Prostate gland (tissue), 2 donors: ENCODE results near the gene SLC4A3. TPM values are rescaled to one million over a fixed set of nuclear protein-coding genes. Genes with fewer than 3 reads are reported as not detected.

Source experiments
- DNase-seq: peaks from one replicate; pipeline ENCODE4 v3.0.0-alpha.2; 2019; ENCODE audit warnings: low spot score
- H3K27ac ChIP-seq, 2 donors: fragments of 200-600 bp; sonication (generic); 2 replicates each; pipeline ENCODE4 v1.5.1; 2017 to 2019
- H3K27me3 ChIP-seq: fragments of 200-600 bp; sonication (generic); replicated peaks from 2 replicates; pipeline ENCODE4 v1.5.1; 2019; ENCODE audit not compliant: insufficient read depth
- H3K36me3 ChIP-seq, 2 donors: fragments of 200-600 bp; sonication (generic); 1 replicate in 1 of 2; 2 replicates in 1 of 2; pipeline versions ENCODE4 v1.5.1 to v1.8.1; 2017 to 2019
- H3K4me1 ChIP-seq: fragments of 200-600 bp; sonication (generic); replicated peaks from 2 replicates; pipeline ENCODE4 v1.5.1; 2019
- H3K4me3 ChIP-seq, 2 donors: fragments of 200-600 bp; sonication (generic); 2 replicates each; pipeline ENCODE4 v1.5.1; 2017 to 2019
- H3K9me3 ChIP-seq: fragments of 200-600 bp; sonication (generic); 2 replicates; pipeline ENCODE4 v1.5.1; 2017
- CTCF ChIP-seq, 4 experiments: fragments of 200-600 bp in 2 of 4; fragments of 450-650 bp in 2 of 4; sonication (generic) in 2 of 4; IDR thresholded peaks; 1 replicate in 3 of 4; 2 replicates in 1 of 4; pipeline ENCODE4 v1.5.1; 2016 to 2019; ENCODE audit warnings: antibody characterized with exemption in 4 of 4, mild to moderate bottlenecking in 2 of 4, moderate library complexity in 2 of 4
- POLR2A ChIP-seq: fragments of 450-650 bp; IDR thresholded peaks from one replicate; pipeline ENCODE4 v1.6.1; 2016; ENCODE audit warnings: antibody characterized with exemption, mild to moderate bottlenecking
- POLR2AphosphoS5 ChIP-seq: sonication (generic); formaldehyde crosslinking; IDR thresholded peaks from one replicate; pipeline ENCODE4 v1.6.1; 2017; ENCODE audit warnings: antibody characterized with exemption
- WGBS: methylation state at CpG from one replicate; pipeline ENCODE4 v1.1.5; 2018; 5-methylcytosine and 5-hydroxymethylcytosine counted together
- intact Hi-C: fragments of 100-400 bp; cut with DNase I; formaldehyde crosslinking; loops from one replicate; pipeline ENCODE4 v1.14.2; 2022
- total RNA-seq, 2 donors: library from RNA; depleted of rRNA; stranded (reverse); fragments of >200 nt; gene quantifications; one replicate each; pipeline ENCODE4 v1.1.0, GENCODE V29; 2016

Gene SLC4A3
- total RNA-seq, 2 donors from 2014 or later: 7.6 to 44.6 TPM

- H3K36me3 ChIP-seq: no peaks in the 10 kb centered on the region
- no peaks in the 10 kb centered on the region for H3K27me3 ChIP-seq
- intact Hi-C loops: no loop called here
- TF ChIP-seq POLR2AphosphoS5: no peak
- no peak for TF ChIP-seq CTCF (IDR thresholded peaks at IDR 0.05)
- TF ChIP-seq POLR2A: no peak
- no peak overlapping the region for H3K4me3 ChIP-seq
- no peaks in the 10 kb centered on the region for H3K9me3 ChIP-seq
- WGBS: 75% methylated on average over 6 of the region's 6 CpGs
- H3K27ac ChIP-seq: no peak overlapping the region
- no peaks in the 10 kb centered on the region for H3K4me1 ChIP-seq
- no peak for DNase-seq
These were observed 2.9 kb upstream of the SLC4A3 start for GRCh38 chr2:219624565-219624964.

- Histone ChIP-seq H3K36me3 (no peaks in the 10 kb centered on the region), H3K27me3 (no peaks in the 10 kb centered on the region), H3K4me1 (no peaks in the 10 kb centered on the region), H3K4me3 (no peak overlapping the region), H3K27ac (no peak overlapping the region), H3K9me3 (no peaks in the 10 kb centered on the region)
- 97% methylated on average over 5 of the region's 5 CpGs for WGBS
- intact Hi-C loops: no loop called here
- TF ChIP-seq POLR2AphosphoS5 (no peak), POLR2A (no peak), CTCF (IDR thresholded peaks at IDR 0.05) (no peak)
- DNase-seq: no peak
These were observed 2.3 kb upstream of the SLC4A3 start for GRCh38 chr2:219625179-219625578.

- no peak for TF ChIP-seq CTCF (IDR thresholded peaks at IDR 0.05)
- no peak for TF ChIP-seq POLR2A
- TF ChIP-seq POLR2AphosphoS5: no peak
- no peak for DNase-seq
- H3K4me3 ChIP-seq: no peak overlapping the region
- H3K9me3 ChIP-seq: no peaks in the 10 kb centered on the region
- no peak overlapping the region for H3K27ac ChIP-seq
- no peaks in the 10 kb centered on the region for H3K36me3 ChIP-seq
- no peaks in the 10 kb centered on the region for H3K27me3 ChIP-seq
- H3K4me1 ChIP-seq: no peaks in the 10 kb centered on the region
- 87% methylated on average over 8 of the region's 8 CpGs for WGBS
- intact Hi-C loops: no loop called here
These were observed 890 bp upstream of the SLC4A3 start for GRCh38 chr2:219626540-219626939.

GRCh38 chr2:219628235-219628985 lies 980 bp downstream of the SLC4A3 start:
- Histone ChIP-seq H3K4me1 (no peaks in the 10 kb centered on the region), H3K27ac (no peak overlapping the region), H3K36me3 (no peaks in the 10 kb centered on the region), H3K27me3 (no peaks in the 10 kb centered on the region), H3K4me3 (peak overlapping the region; percentile 53 to 63), H3K9me3 (no peaks in the 10 kb centered on the region)
- WGBS: 84% methylated on average over 26 of the region's 26 CpGs
- TF ChIP-seq POLR2A (no peak), POLR2AphosphoS5 (no peak), CTCF (IDR thresholded peaks at IDR 0.05) (no peak)
- DNase-seq: no peak
- intact Hi-C loops: no loop called here
